Inflammatory macrophage treated with lipopolysaccharide for 4 hours (primary cell): ENCODE measurements around the gene CLEC16A.

Source experiments
- DNase-seq: peaks from one replicate; pipeline ENCODE4 v3.0.0-alpha.2; 2020

Gene CLEC16A

DNA sequence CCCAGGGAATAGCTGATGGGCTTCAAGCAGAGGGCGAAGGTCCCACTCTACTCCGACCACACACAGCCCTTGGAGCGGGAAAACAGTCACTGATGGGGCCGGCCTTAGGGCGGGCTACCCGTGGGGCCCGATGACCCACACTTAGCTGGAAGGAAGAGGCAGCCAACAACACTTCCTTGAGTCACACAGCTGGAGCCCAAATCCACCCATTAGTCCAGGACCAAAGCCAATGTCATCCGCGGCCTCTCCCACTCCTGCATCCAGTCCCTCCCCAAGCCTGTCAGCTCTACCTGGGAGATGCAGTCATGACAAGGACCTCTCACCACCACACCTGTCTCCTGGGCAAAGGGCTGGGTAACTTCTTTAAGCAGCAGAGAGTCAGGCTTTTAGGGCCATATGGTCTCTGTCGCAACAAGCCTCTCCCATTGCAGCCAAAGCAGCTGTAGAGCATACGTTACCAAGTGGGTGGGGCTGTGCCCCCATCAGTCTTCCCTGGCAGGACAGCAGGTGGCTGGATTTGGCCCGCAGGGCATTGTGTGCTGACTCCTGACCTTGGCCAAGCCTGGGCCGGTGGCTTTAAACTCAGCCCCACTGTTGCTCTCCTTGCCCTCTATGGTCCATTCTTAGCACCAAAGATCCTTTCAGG lies 200.9 kb downstream of the CLEC16A start:
- DNase-seq: no peak

DNA sequence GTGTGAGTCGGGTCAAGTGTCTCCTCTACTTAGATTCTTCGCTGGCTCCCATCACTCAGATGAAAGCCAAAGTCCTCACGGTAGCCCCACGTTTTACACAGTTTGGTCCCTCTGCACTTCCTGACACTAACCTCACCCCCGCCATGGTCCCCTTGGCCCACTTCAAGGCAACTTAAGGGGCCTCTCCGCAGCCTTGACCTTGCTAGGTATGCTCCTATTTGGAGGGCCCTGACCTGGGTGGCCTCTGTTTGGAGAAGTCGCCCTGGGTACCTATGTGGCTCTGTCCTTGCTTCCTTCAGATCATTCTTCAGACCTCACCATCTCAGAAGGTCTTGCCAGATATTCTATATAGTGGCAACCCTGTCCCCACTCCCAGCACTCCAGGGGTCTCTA lies 201.5 kb downstream of the CLEC16A start:
- no peak for DNase-seq

DNA sequence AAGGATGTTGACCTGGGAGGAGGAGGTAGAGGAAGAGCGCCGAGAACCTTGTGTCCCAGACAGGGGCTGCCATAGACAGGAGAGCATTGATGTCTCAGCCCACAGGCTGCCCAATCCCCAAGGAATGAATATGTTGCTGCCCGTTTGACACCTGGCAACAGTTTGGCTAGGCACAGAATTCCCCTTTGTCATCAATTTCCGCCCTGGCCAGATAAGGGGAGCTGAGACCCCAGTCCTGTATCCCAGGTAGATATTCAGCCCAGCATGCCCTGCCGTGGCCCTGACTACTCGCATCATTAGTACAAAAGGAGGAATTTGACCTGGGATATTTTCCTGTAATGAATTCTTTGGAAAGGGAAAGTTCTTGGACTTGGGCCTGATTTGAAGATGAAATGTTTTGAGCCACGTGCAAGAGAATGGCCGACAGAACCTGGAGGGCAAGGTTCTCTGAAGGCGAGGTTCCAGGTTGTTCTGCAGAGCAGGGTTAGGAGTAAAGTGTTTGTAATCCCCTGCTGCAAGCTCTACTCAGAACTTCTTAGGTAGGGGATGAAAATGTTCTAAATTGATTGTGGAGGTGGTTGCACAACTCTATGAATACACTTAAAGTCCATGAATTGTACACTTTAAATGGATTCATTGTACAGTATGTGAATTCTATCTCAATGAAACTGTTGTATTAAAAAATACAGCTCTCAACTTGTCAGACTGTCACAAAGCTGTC lies 202.8 kb downstream of the CLEC16A start:
- DNase-seq: no peak

DNA sequence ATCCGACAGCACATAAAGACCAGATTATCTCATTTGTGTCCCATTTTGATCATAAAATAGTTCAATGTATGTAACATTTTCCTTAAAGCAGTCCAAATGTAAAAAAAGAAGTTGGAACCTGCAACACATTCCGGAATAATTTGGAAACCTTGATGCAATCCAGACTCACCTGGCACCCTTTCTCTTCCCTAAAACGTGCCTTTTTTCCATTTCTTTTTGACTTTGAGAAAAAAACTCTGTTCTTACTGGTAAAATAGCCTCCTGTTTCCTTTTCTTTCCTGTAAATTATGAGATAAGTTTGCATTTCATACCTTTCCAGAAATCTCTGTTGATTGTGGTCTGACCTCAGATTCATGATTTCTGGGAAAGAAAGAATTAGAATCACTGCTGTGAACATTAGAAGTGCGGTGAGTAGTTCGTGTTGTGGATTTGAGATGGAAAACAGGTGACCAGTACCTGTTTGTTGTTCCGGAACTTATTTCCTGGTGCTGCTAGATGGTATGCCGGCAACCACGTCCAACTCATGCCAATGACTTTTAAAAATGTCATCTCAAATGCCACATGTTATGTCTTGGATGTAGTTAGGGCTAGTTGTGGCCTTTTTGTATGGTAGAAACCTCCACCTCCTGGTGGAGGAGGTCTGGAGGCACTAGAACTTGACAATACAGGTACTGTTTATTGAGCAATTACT lies 203.5 kb downstream of the CLEC16A start:
- DNase-seq: no peak

DNA sequence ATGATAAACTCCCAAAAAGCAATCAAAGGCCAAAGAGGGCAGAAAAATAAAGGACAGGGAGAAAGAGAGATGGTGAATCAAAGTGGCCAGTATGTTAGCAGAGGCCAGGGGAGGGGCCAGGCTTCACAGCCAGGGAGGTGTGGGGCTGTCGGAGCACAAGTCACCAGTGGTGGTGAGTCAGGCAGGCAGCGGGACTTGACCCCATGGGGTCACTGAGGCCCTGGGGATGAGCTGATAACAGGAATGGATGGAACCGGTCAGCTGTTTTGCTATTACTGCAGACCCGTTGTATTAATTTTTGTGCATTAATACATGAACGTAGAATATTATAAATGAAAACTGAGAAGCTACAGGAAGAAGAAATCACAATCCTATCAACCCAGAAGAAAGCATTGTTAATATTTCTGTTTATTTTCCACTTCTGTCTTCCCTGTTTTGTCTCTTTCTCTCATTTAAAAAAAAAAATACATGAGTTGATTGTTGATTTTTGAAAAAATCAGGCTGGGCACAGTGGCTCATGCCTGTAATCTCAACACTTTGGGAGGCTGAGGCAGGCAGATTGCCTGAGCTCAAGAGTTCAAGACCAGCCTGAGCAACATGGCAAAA lies 204.8 kb downstream of the CLEC16A start:
- DNase-seq: no peak

DNA sequence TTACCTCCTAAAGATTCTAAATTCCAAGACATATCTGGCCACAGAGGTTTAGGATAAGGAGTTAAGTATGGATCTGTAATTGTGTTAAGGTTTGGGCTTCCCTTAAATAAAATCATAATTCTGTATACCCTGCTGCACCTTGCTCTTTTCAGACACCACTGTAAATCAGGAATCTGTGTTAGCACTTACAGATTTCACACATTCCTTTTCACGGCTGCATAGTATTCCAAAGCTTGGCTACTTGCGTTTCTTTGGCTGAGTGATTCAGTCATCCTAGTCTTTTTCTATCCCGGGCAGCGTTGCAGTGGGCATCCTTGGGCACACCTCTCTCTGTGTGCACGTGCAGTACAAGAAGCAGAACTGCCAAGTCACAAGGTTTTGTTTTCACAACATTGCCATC lies 205.8 kb downstream of the CLEC16A start:
- no peak for DNase-seq

DNA sequence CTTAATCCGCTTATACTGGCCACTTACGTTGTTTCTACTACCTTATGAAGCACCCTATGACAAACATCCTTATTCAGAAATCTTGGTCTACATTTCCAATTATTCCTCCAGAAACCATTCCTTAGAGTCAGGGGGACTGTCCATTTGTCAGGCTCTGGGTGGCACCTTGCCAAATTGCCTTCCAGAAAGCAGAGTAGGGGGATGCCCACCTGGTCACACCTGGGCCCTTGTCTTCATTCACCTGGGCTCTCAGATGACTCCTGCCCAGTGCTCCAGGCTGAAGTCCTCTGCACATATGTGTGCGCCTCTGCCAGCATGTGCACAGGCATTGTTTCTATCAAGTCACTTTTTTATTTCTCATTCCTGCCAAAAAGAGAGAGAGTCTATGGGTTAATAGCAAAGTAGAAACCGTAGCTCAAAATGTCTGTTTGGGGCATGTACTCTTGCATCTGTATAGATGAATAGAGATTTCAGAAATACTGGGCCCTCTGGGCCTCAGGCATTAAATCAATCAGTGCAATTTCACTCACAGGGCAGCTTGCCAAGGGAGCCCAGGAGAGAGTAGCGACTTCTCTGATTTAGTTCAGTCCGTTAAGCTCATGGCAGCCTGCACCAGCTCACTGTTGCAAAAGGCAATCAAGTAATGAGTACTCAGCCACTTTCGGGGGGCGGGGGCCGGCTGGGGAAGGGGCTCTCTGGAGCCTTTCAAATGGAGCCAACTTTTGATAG lies 207.0 kb downstream of the CLEC16A start:
- no peak for DNase-seq

DNA sequence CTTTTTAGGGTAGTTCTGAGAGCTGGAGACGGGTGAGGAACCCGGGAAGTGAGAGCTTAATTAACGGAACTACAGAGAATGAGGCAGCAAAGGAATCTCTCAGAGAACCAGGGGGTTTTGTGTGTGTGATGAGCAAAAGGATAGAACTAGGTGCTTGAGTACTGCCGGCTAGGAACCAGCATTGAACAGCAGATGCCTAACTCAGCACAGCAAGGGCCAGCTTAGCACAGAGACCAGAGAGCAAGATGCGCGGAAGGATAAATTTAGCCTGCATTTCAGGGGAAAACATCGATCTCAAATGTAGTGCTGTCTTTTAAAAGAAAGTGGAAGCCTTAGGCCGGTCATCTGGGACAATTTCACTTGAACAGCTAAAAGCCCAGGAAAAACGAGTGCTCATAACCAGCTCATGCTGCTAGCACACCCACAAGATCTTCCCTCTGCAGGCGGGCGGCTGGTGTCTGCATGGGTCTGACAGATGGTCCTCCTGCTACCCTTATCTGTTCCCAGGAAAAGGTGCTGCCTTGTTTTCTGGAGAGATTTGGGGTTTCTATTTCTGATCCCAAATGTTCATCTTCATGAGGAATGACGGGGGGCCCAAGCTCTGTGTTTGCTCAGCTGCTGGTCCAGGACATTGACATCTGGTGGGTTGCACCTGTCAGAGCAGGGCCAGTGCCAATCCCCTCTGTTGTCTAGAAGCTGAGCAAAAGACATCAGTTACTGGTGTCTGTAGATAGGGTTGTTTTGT lies 207.7 kb downstream of the CLEC16A start:
- DNase-seq: no peak

DNA sequence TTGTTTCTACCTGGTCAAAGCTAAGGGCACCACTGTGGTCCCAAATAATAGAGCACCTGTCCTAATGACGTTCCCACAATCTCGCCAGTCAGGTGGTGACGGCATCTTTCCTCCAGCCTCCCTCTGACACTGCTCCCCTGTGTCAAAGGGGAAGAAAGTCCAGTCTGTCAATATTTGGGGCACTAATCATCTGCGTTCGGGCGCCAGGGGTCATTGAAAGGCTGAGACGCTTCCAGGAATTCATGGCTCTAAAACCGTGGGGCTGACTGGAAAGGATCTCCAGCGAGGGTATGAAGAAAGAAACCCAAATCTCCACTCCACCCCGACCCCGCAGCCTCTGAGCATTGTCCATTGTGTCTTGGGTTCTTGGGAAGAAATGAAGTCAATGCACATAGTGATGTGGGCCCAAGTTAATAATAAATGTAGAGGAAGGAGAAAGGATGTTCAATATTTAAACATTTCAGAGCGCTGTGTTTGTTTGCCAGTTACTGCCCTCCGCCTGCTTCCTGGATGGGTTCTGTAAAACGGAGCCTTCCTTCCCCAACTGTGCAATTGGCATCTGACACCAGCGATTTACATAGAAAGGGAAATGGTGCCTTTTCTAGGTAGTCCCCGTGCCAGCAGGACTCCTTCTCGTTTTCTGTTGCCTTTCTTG lies 208.4 kb downstream of the CLEC16A start:
- peak; percentile 81 for DNase-seq

DNA sequence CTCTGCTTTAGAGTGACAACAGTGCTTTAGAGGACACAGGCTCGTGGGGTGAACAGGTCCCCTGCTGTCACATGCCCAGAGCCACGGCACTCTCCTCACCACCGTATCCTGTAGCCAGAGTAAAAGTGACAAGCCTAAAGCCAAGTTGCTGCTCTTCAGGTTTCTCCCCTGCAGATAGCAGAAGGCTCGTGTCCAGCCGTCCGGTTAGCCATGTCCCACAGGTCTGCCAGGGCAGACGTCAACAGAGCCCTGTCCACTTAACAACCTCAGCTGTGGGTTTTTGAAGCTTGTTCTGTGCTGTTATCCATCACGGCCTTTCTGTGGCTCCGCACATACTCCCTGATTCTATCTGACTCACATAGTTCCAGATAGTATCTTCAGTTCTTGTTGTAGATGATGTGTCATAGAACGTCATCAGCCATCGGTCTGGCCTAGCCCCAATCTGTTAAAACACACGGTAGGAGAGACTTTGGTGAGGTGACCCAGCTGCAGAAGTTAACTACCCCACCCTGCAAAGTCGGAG lies 211.0 kb downstream of the CLEC16A start:
- DNase-seq: no peak

DNA sequence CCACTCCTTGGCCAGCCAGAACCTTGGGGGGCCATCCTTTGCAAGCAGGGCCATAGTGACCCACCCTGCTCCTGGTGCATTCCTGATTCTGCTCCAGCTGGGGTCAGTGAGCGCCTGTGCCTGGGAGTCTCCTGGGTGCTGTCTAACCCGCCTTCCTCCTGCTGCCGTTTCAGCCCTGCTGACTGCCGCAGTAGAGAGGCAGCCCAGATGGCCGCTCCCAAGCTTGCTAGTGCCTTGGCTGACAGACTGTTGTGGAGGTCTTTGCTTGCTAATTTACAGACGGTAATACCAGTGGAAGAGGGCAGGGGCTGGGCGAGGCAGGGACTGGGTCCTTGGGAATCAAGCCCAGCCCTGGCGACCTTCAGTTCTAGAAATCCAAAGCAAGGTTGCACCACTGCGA lies 212.0 kb downstream of the CLEC16A start:
- no peak for DNase-seq

DNA sequence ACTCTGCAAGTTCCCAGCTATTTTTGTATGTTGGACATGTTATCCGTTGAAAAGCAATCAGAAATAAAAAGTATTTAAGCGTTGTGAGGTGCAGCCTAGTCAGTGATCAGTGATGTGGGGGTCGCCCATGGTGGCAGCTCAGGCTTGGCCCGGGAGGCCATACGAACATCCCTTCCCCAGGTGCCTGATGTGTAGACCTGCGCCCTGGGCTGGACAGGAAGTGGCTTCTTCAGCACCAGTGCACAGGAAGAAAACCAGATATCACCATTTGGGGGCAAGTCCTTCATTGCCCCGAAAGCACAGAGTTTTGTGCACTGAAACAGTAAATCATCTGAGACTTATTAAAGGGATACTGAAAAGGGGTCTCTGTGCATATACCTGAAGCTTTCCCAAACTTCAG lies 212.8 kb downstream of the CLEC16A start:
- DNase-seq: no peak

DNA sequence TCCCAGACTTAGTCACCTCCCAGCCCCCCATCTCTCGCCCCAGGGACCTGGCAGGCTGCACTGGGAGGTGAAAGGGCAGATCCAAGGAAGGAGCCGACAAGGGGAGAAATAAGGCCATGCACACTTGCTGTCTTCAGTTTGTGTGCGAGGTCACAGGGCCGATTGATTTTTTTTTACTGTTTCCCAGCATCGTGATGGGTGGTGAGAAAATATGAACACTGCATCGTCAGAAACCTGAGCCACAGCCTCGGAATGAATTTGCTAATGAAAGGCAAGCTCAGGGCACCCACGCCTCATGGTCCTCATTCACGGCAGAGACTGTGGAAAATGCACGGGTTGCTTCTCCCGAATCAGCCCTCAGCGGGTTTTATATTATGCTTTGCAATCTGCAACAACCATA lies 213.7 kb downstream of the CLEC16A start:
- DNase-seq: no peak

DNA sequence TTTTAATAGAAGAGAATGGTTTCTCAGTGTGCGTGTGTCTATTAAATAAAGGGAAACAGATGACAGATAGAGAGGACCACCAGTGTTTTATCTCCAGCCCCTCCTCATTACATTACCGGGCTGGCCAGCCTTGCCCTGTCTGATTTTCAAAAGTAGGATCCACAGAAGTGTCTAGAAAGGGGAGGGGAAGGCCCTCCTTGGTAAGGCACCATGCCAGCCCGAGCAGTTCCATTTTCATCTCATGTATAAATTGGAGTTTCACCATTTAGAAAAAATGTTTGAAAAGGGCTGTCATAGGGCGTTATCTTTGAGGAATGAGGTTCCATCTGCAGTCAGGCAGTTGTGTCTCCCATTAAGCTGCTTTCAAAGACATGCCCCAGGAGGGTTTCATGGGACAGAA lies 214.9 kb downstream of the CLEC16A start:
- no peak for DNase-seq

DNA sequence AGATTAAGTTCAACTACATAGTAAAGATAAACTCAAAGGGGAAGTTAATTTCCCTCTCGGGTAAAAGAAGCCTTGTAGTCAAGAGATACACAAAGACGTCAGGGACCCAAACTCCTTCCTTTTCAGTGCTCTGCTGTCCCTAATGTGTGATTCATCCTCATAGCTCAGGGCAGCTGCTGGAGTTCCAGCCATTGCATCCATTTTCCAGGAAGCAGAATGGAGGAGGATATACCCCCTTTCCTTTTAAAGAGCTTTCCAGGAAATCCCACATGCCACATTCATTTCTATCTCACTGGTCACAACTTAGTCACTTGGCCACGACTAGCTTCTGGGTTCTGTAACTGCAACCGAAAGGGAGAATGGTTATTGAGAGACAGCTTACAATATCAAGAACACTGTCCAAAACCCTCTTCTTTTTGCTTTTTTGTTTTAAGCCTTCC lies 216.3 kb downstream of the CLEC16A start:
- DNase-seq: peak; percentile 22

DNA sequence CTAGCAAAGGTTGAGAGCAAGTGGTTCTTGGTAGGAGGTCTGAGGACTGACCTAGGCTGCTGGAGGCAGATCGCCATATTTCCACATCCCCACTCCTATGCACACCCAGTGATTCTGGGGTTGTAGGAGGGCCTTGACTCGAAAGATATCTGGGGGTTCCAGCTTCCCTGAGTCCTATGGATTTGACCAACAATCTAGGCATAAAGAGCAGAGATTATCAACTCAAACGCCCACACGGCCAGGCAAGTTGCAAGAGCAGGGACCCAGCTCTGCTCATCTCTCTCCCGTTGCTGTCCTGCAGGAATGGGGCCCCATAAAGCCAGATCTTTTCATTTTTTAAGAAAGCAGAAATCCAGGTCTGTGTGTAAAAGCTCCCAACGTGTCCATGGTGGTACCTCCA lies 217.1 kb downstream of the CLEC16A start:
- DNase-seq: no peak

DNA sequence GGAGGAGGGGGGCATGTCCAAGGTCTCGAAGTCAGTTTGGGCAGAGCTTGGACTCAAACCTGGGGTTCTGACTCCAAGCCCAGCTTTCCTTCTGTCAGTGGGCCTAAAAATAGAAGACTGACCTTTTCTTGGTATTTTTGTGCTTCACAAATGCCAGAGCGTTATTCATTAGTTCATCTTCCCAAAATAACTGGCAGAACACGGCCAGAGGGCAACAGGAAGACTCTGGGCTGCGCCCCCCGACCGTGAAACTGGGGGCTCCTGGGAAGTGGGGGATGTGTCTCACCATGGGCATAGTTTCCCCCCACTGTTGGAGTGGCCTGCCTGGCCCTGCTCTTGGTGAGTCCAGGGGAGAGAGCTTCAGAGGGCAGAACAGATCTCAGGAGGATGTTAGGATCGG lies 217.6 kb downstream of the CLEC16A start:
- no peak for DNase-seq

DNA sequence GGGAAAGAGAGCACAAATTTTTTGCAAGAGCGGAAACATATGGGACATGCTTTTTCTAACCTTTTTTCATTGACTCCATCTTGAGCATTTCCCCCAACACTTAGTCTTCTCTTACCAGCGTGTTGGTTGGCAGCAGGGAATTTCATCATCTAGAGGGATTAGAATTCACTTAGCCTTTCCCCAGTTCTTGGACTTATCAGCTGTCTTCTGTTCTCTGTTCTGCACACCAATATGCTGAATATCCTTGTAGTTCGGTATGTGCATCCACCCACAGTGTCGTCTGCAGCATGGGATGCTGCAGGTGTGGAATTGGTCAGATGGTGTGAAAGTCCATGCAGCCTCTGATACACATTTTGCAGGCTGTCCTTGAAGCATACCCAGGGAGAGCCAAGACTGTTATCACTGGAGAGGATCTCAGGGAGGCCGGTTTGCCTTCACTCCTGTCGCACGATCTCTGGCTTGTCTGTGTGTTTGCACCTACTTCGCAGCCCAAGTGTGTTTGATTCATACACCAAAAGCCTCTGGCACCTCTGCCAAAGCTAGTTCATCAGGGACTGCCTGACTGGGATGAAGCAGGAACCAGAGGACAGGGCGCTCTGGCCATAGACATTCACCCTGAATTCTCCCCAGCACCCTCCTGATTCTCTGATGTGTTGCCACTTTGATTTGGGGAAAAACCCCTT lies 218.4 kb downstream of the CLEC16A start:
- no peak for DNase-seq

DNA sequence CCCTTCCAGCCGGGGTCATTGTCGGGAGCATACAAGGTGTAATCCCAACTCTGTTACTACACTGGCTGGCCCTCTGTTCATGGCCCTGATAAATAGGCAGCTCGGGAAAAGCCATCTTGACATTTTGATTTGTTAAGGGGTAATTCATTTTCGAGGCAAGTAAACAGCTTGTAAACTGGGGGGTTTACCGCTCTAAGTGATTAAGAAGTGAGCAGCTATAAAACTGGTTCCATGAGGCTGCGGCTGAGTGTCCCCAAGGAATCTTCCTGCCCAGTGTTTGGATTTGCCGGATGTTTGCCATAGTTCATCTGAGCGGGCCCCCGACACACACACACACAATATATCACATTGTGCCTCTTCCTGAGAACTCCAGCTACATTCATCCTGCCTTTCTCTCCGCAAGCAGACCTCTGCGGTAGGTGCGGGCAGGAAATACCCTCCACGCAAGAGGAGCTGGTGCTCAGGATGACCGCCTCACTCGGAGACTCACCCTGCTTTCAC lies 219.4 kb downstream of the CLEC16A start:
- DNase-seq: no peak

DNA sequence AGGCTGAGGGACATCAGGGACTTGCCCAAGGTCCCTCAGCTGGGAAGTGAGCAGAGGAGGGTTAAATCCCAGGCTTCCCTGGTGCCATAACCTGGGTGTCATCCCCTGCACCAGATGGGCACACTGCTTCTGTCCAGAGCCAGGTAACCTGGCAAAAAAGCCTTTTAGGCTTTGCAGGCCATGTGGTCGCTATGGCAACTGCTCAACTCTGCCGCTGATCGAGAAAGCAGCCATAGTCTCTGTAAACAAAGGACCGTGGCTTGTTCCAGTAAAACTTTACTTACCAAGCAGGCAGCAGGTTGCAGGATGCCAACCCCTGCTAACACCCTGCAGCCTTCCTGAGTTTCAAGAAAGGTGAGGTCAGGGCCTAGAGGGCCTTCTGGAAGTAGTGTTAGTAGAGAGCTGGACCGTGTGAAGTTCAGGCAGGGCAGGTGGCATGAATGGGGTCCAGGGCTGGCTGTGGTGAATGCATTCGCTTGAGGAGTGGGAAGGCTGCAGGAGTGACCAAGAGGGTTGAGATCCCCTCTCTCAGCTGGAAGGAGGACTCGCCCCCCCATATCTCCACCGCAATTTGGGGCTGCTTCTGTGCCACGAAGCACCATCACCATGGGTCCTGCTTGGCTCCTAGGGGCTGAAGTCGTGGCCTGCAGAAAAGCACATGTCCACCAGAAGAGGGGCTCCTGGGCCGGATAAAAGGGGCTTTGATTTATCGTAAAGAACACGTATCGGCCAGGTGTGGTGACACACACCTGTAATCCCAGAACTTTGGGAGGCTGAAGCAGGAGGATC lies 220.3 kb downstream of the CLEC16A start:
- DNase-seq: no peak
